Measurements from ENCODE around the gene ARHGEF9.

- TF ChIP-seq CTCF (IDR thresholded peaks at IDR 0.05) = no peak
- no peak for TF ChIP-seq POLR2AphosphoS5 (IDR thresholded peaks at IDR 0.05)
- no peak for TF ChIP-seq POLR2A (IDR thresholded peaks at IDR 0.05)
- no peak for TF ChIP-seq EP300 (IDR thresholded peaks at IDR 0.05)
Measured at GRCh38 chrX:63661676-63662075, 123.3 kb downstream of the ARHGEF9 start.

Data from suprapubic skin (tissue), 4 donors.